K562 (cell line): ENCODE data around the gene ZNF618.

Experiments used
- ZNF124 ChIP-seq: sonication (generic); formaldehyde crosslinking; IDR thresholded peaks from 2 replicates; pipeline ENCODE4 v1.8.1; 2022; ENCODE audit warnings: missing genetic modification reagents
- ZNF274 ChIP-seq: IDR thresholded peaks from 2 replicates; pipeline ENCODE4 v1.6.1; 2011; ENCODE audit warnings: low read depth, mild to moderate bottlenecking, low read length, moderate library complexity, borderline replicate concordance

- TF ChIP-seq ZNF124 (CRISPR knock-in tag), result no peak
- TF ChIP-seq ZNF274, result no peak
Measured at GRCh38 chr9:114080773-114081440, 204.8 kb downstream of the ZNF618 start.
